Pons (tissue), 1 donor: ENCODE data around the gene PYY.
"Not testable (repeated sequence)": the region's sequence is repeated elsewhere in the genome, so short reads cannot be mapped to it uniquely, and the experiment has no call there.

ENCODE experiments used
- DNase-seq: peaks from one replicate; pipeline ENCODE4 v3.0.0-alpha.2; 2016; ENCODE audit warnings: low spot score

The PYY gene

GRCh38 chr17:43945074-43945829, 8.5 kb downstream of the PYY start:
- no peak for DNase-seq

GRCh38 chr17:43942051-43942685, 11.6 kb downstream of the PYY start, which contains the start of gene PPY:
Gene PPY, minus strand, starts transcription at chr17:43942476. Its CDS starts 822 bp downstream, at chr17:43941654.
- no peak for DNase-seq

- no peak for DNase-seq
Observed at GRCh38 chr17:43940630-43941029, 13.1 kb downstream of the PYY start.

- DNase-seq: no peak
Observed at GRCh38 chr17:43939886-43940285, 13.9 kb downstream of the PYY start.

GRCh38 chr17:43939452-43939851, 14.3 kb downstream of the PYY start:
- DNase-seq: not testable (repeated sequence)

GRCh38 chr17:43938838-43939182, 14.9 kb downstream of the PYY start:
- DNase-seq: no peak

GRCh38 chr17:43936434-43936833, 17.3 kb downstream of the PYY start:
- DNase-seq: no peak

- no peak for DNase-seq
Observed at GRCh38 chr17:43935926-43936261, 17.8 kb downstream of the PYY start.

- DNase-seq: no peak
Observed at GRCh38 chr17:43935204-43935925, 18.4 kb downstream of the PYY start.

- DNase-seq: no peak
Observed at GRCh38 chr17:43932923-43933322, 20.8 kb downstream of the PYY start.

GRCh38 chr17:43932357-43932756, 21.4 kb downstream of the PYY start:
- DNase-seq: no peak

- DNase-seq: no peak
Observed at GRCh38 chr17:43931062-43931571, 22.6 kb downstream of the PYY start.

- no peak for DNase-seq
Observed at GRCh38 chr17:43928609-43929008, 25.1 kb downstream of the PYY start.

- not testable (repeated sequence) for DNase-seq
Observed at GRCh38 chr17:43927929-43928328, 25.8 kb downstream of the PYY start.

- no peak for DNase-seq
Observed at GRCh38 chr17:43927060-43927864, 26.5 kb downstream of the PYY start.

- DNase-seq: no peak
Observed at GRCh38 chr17:43924558-43924957, 29.2 kb downstream of the PYY start.

- DNase-seq: no peak
Observed at GRCh38 chr17:43920500-43921095, 33.1 kb downstream of the PYY start.

- no peak for DNase-seq
Observed at GRCh38 chr17:43918026-43918389, 35.7 kb downstream of the PYY start.

- DNase-seq: peak; percentile 38
Observed at GRCh38 chr17:43917348-43918025, 36.3 kb downstream of the PYY start.

GRCh38 chr17:43917016-43917347, 36.8 kb downstream of the PYY start:
- DNase-seq: no peak

- DNase-seq: no peak
Observed at GRCh38 chr17:43916385-43916784, 37.4 kb downstream of the PYY start.
